ENCODE measurements around the gene SIGLEC6. TPM values are rescaled to one million over a fixed set of nuclear protein-coding genes. Genes with fewer than 3 reads are reported as not detected.

SIGLEC6 gene
- not detected in 2 replicates for total RNA-seq

GRCh38 chr19:51531349-51532315 lies at the start of gene SIGLEC6:
Gene SIGLEC6 (minus strand): TSS chr19:51531670. CDS start chr19:51531648, 22 bp downstream.
- no peak for DNase-seq (ENCODE audit: extremely low read depth, low read depth, low spot score)

- DNase-seq (ENCODE audit: extremely low read depth, low read depth, low spot score): no peak
Measured at GRCh38 chr19:51576850-51577249, 45.4 kb upstream of the SIGLEC6 start.

GRCh38 chr19:51573331-51573730 lies 41.9 kb upstream of the SIGLEC6 start:
- DNase-seq (ENCODE audit: extremely low read depth, low read depth, low spot score): no peak

- DNase-seq (ENCODE audit: extremely low read depth, low read depth, low spot score): no peak
Measured at GRCh38 chr19:51572908-51573307, 41.4 kb upstream of the SIGLEC6 start.

GRCh38 chr19:51572410-51572809 lies 40.9 kb upstream of the SIGLEC6 start:
- DNase-seq (ENCODE audit: extremely low read depth, low read depth, low spot score): no peak

- no peak for DNase-seq (ENCODE audit: extremely low read depth, low read depth, low spot score)
Measured at GRCh38 chr19:51571599-51571998, 40.1 kb upstream of the SIGLEC6 start.

- peak; percentile 94 for DNase-seq (ENCODE audit: extremely low read depth, low read depth, low spot score)
Measured at GRCh38 chr19:51570962-51571575, 39.6 kb upstream of the SIGLEC6 start, which contains the start of gene ZNF175. Gene ZNF175 (plus strand): TSS chr19:51571283. CDS start chr19:51573330, 2,047 bp downstream.

GRCh38 chr19:51568456-51568855 lies 37.0 kb upstream of the SIGLEC6 start:
- DNase-seq (ENCODE audit: extremely low read depth, low read depth, low spot score): no peak

- no peak for DNase-seq (ENCODE audit: extremely low read depth, low read depth, low spot score)
Measured at GRCh38 chr19:51567583-51567982, 36.1 kb upstream of the SIGLEC6 start.

- no peak for DNase-seq (ENCODE audit: extremely low read depth, low read depth, low spot score)
Measured at GRCh38 chr19:51566489-51567100, 35.1 kb upstream of the SIGLEC6 start.

GRCh38 chr19:51565583-51565982 lies 34.1 kb upstream of the SIGLEC6 start:
- no peak for DNase-seq (ENCODE audit: extremely low read depth, low read depth, low spot score)

- no peak for DNase-seq (ENCODE audit: extremely low read depth, low read depth, low spot score)
Measured at GRCh38 chr19:51564791-51565190, 33.3 kb upstream of the SIGLEC6 start.

- no peak for DNase-seq (ENCODE audit: extremely low read depth, low read depth, low spot score)
Measured at GRCh38 chr19:51560339-51560738, 28.9 kb upstream of the SIGLEC6 start.

- DNase-seq (ENCODE audit: extremely low read depth, low read depth, low spot score): no peak
Measured at GRCh38 chr19:51559240-51559639, 27.8 kb upstream of the SIGLEC6 start.

- no peak for DNase-seq (ENCODE audit: extremely low read depth, low read depth, low spot score)
Measured at GRCh38 chr19:51552996-51553725, 21.7 kb upstream of the SIGLEC6 start.

- DNase-seq (ENCODE audit: extremely low read depth, low read depth, low spot score): no peak
Measured at GRCh38 chr19:51552608-51552995, 21.1 kb upstream of the SIGLEC6 start.

- no peak for DNase-seq (ENCODE audit: extremely low read depth, low read depth, low spot score)
Measured at GRCh38 chr19:51551673-51552432, 20.4 kb upstream of the SIGLEC6 start.

- no peak for DNase-seq (ENCODE audit: extremely low read depth, low read depth, low spot score)
Measured at GRCh38 chr19:51550848-51551672, 19.6 kb upstream of the SIGLEC6 start.
